T1000 (cell line): ENCODE data around the gene ZSWIM5.

Source experiments
- DNase-seq: peaks from one replicate; lab custom pipeline; 2025; ENCODE audit warnings: mixed read lengths; lab: John Stamatoyannopoulos, UW

Gene ZSWIM5

GRCh38 chr1:45032837-45033236 lies 173.6 kb downstream of the ZSWIM5 start:
- DNase-seq: no peak

- no peak for DNase-seq
Observed at GRCh38 chr1:45026446-45026845, 180.0 kb downstream of the ZSWIM5 start.

- no peak for DNase-seq
Observed at GRCh38 chr1:45023663-45024062, 182.7 kb downstream of the ZSWIM5 start.

GRCh38 chr1:45018599-45019230 lies 187.7 kb downstream of the ZSWIM5 start:
- DNase-seq: no peak

- DNase-seq: no peak
Observed at GRCh38 chr1:45016767-45017166, 189.6 kb downstream of the ZSWIM5 start.

- no peak for DNase-seq
Observed at GRCh38 chr1:45016090-45016697, 190.2 kb downstream of the ZSWIM5 start.

GRCh38 chr1:45015683-45016082 lies 190.7 kb downstream of the ZSWIM5 start:
- no peak for DNase-seq

GRCh38 chr1:45014321-45015028 lies 191.9 kb downstream of the ZSWIM5 start:
- peak; percentile 60 for DNase-seq

GRCh38 chr1:45013551-45014209 lies 192.7 kb downstream of the ZSWIM5 start:
- no peak for DNase-seq

GRCh38 chr1:45012639-45013278 lies 193.6 kb downstream of the ZSWIM5 start:
- peak; percentile 18 for DNase-seq

- peak; percentile 78 for DNase-seq
Observed at GRCh38 chr1:45011837-45012638, 194.4 kb downstream of the ZSWIM5 start, which contains the start of gene UROD. TSS of gene UROD (plus strand) at chr1:45012254. CDS start at chr1:45012266, 12 bp downstream.

- DNase-seq: peak; percentile 47
Observed at GRCh38 chr1:45010855-45011811, 195.3 kb downstream of the ZSWIM5 start, which contains the start of gene HECTD3. TSS of gene HECTD3 (minus strand) at chr1:45011324. CDS start at chr1:45011257, 67 bp downstream.

GRCh38 chr1:45009956-45010854 lies 196.2 kb downstream of the ZSWIM5 start:
- DNase-seq: no peak

GRCh38 chr1:45009296-45009865 lies 197.0 kb downstream of the ZSWIM5 start:
- no peak for DNase-seq

- DNase-seq: no peak
Observed at GRCh38 chr1:45008516-45008915, 197.9 kb downstream of the ZSWIM5 start.

- DNase-seq: no peak
Observed at GRCh38 chr1:45008076-45008475, 198.3 kb downstream of the ZSWIM5 start.

- no peak for DNase-seq
Observed at GRCh38 chr1:45007311-45007710, 199.1 kb downstream of the ZSWIM5 start.

- DNase-seq: no peak
Observed at GRCh38 chr1:45005761-45006160, 200.6 kb downstream of the ZSWIM5 start.
